KMS-11 (cell line): ENCODE data around the gene TTC3.

Experiments used
- H2AFZ ChIP-seq: fragments of 200-600 bp; sonication (generic); 2 replicates; pipeline ENCODE4 v1.6.1; 2016; ENCODE audit warnings: antibody characterized with exemption, mixed run types, low read depth
- H3K27ac ChIP-seq: fragments of 200-600 bp; sonication (generic); 2 replicates; pipeline ENCODE4 v1.6.1; 2016; ENCODE audit warnings: mild to moderate bottlenecking, mixed run types
- H3K27me3 ChIP-seq: fragments of 200-600 bp; sonication (generic); 2 replicates; pipeline ENCODE4 v1.6.1; 2017; ENCODE audit warnings: mild to moderate bottlenecking, low read depth, mixed run types, moderate library complexity; ENCODE audit not compliant: insufficient read depth
- H3K36me3 ChIP-seq: fragments of 200-600 bp; sonication (generic); 2 replicates; pipeline ENCODE4 v1.6.1; 2017; ENCODE audit warnings: mild to moderate bottlenecking, mixed run types; ENCODE audit not compliant: insufficient read depth
- H3K4me1 ChIP-seq: fragments of 200-600 bp; sonication (generic); 2 replicates; pipeline ENCODE4 v1.6.1; 2016; ENCODE audit warnings: mild to moderate bottlenecking, low read depth, mixed run types; ENCODE audit not compliant: poor library complexity, severe bottlenecking
- H3K4me2 ChIP-seq: fragments of 200-600 bp; sonication (generic); 2 replicates; pipeline ENCODE4 v1.7.0; 2016; ENCODE audit warnings: mild to moderate bottlenecking, mixed run types
- H3K4me3 ChIP-seq: fragments of 200-600 bp; sonication (generic); IDR thresholded peaks from 2 replicates; pipeline ENCODE4 v1.6.1; 2017; ENCODE audit warnings: low read depth, low read length, mixed read lengths; ENCODE audit not compliant: insufficient read depth
- H3K79me2 ChIP-seq: fragments of 200-600 bp; sonication (generic); 2 replicates; pipeline ENCODE4 v1.6.1; 2016; ENCODE audit warnings: low read depth, mixed run types; ENCODE audit not compliant: insufficient read depth
- H3K9ac ChIP-seq: fragments of 200-600 bp; sonication (generic); 2 replicates; pipeline ENCODE4 v1.6.1; 2016; ENCODE audit warnings: mild to moderate bottlenecking, mixed run types
- H4K20me1 ChIP-seq: fragments of 200-600 bp; sonication (generic); 2 replicates; pipeline ENCODE4 v1.6.1; 2016; ENCODE audit warnings: mild to moderate bottlenecking, mixed run types; ENCODE audit not compliant: insufficient read depth
- CTCF ChIP-seq: fragments of 200-600 bp; sonication (generic); conservative IDR thresholded peaks from 2 replicates; pipeline ENCODE4 v1.6.1; 2017; ENCODE audit warnings: low read depth, mild to moderate bottlenecking, antibody characterized with exemption, low read length, moderate library complexity, mixed read lengths

The TTC3 gene

GRCh38 chr21:37058261-37058660 lies 14.8 kb upstream of the TTC3 start:
- TF ChIP-seq CTCF: no peak
- H2AFZ ChIP-seq: no peak overlapping the region
- no peak overlapping the region for H3K27ac ChIP-seq
- no peaks in the 10 kb centered on the region for H3K27me3 ChIP-seq
- H4K20me1 ChIP-seq: no peaks in the 10 kb centered on the region
- H3K36me3 ChIP-seq: no peaks in the 10 kb centered on the region
- no peak overlapping the region for H3K4me3 ChIP-seq
- no peaks in the 10 kb centered on the region for H3K4me1 ChIP-seq
- no peak overlapping the region for H3K4me2 ChIP-seq
- H3K9ac ChIP-seq: no peak overlapping the region
- H3K79me2 ChIP-seq: no peaks in the 10 kb centered on the region

- no peak overlapping the region for H3K9ac ChIP-seq
- H3K27ac ChIP-seq: no peak overlapping the region
- TF ChIP-seq CTCF: no peak
- no peak overlapping the region for H2AFZ ChIP-seq
- H3K79me2 ChIP-seq: no peaks in the 10 kb centered on the region
- no peak overlapping the region for H3K4me3 ChIP-seq
- H3K36me3 ChIP-seq: no peaks in the 10 kb centered on the region
- H3K27me3 ChIP-seq: no peaks in the 10 kb centered on the region
- H3K4me1 ChIP-seq: no peaks in the 10 kb centered on the region
- H3K4me2 ChIP-seq: no peak overlapping the region
- H4K20me1 ChIP-seq: no peaks in the 10 kb centered on the region
Observed at GRCh38 chr21:37059181-37059580, 13.9 kb upstream of the TTC3 start.

GRCh38 chr21:37060296-37060695 lies 12.8 kb upstream of the TTC3 start:
- no peak overlapping the region for H2AFZ ChIP-seq
- H3K27ac ChIP-seq: no peak overlapping the region
- no peaks in the 10 kb centered on the region for H3K79me2 ChIP-seq
- H3K4me1 ChIP-seq: no peaks in the 10 kb centered on the region
- H3K36me3 ChIP-seq: no peaks in the 10 kb centered on the region
- H3K4me3 ChIP-seq: no peak overlapping the region
- no peaks in the 10 kb centered on the region for H3K27me3 ChIP-seq
- no peak overlapping the region for H3K9ac ChIP-seq
- no peaks in the 10 kb centered on the region for H4K20me1 ChIP-seq
- H3K4me2 ChIP-seq: no peak overlapping the region
- TF ChIP-seq CTCF: no peak

GRCh38 chr21:37061926-37062592 lies 11.0 kb upstream of the TTC3 start:
- H3K27ac ChIP-seq: no peak overlapping the region
- H3K4me2 ChIP-seq: no peak overlapping the region
- no peaks in the 10 kb centered on the region for H3K36me3 ChIP-seq
- H3K4me3 ChIP-seq: no peak overlapping the region
- H4K20me1 ChIP-seq: no peaks in the 10 kb centered on the region
- H2AFZ ChIP-seq: no peak overlapping the region
- H3K79me2 ChIP-seq: no peaks in the 10 kb centered on the region
- TF ChIP-seq CTCF: no peak
- H3K4me1 ChIP-seq: no peaks in the 10 kb centered on the region
- no peaks in the 10 kb centered on the region for H3K27me3 ChIP-seq
- H3K9ac ChIP-seq: no peak overlapping the region
